HCT116 (cell line): Measurements from ENCODE around the gene BFSP2.

Experiments
- ATF3 ChIP-seq: IDR thresholded peaks from 2 replicates; pipeline ENCODE4 v1.6.1; 2012
- CTCF ChIP-seq, 3 experiments: fragments of 200-600 bp in 1 of 3; sonication (generic) in 1 of 3; IDR thresholded peaks in 2 of 3; conservative IDR thresholded peaks in 1 of 3; 2 replicates each; pipeline ENCODE4 v1.5.1; 2012 to 2017; ENCODE audit warnings: low read depth in 2 of 3, low read length in 2 of 3, antibody characterized with exemption in 1 of 3, borderline replicate concordance in 1 of 3, control low read depth in 1 of 3, mild to moderate bottlenecking in 1 of 3, mixed read lengths in 1 of 3, mixed run types in 1 of 3, moderate library complexity in 1 of 3; ENCODE audit not compliant: insufficient read depth in 1 of 3
- JUND ChIP-seq: IDR thresholded peaks from 2 replicates; pipeline ENCODE4 v1.6.1; 2012
- POLR2A ChIP-seq: IDR thresholded peaks from 2 replicates; pipeline ENCODE4 v1.7.0; 2011; ENCODE audit warnings: borderline replicate concordance; ENCODE audit not compliant: insufficient read depth, insufficient read length; ENCODE audit errors: extremely low read depth
- SP1 ChIP-seq: IDR thresholded peaks from 2 replicates; pipeline ENCODE4 v1.6.1; 2012; ENCODE audit warnings: low read depth
- TCF7L2 ChIP-seq: IDR thresholded peaks from 2 replicates; pipeline ENCODE4 v1.7.0; 2011; ENCODE audit warnings: borderline replicate concordance, inconsistent platforms; ENCODE audit not compliant: insufficient read depth, insufficient read length; ENCODE audit errors: extremely low read depth

GRCh38 chr3:133521946-133522345, 122.1 kb downstream of the BFSP2 start:
- no peak for TF ChIP-seq TCF7L2
- TF ChIP-seq CTCF (IDR thresholded peaks at IDR 0.05 in 2 of 3, conservative IDR thresholded peaks at IDR 0.05 in 1 of 3; ENCODE audit: borderline replicate concordance in 1 of 3, insufficient read depth in 1 of 3, low read depth in 2 of 3, low read length in 2 of 3) = no peak
- no peak for TF ChIP-seq JUND
- no peak for TF ChIP-seq SP1
- no peak for TF ChIP-seq POLR2A
- no peak for TF ChIP-seq ATF3
